ENCODE data around the gene JUND. TPM values are rescaled to one million over a fixed set of nuclear protein-coding genes. Genes with fewer than 3 reads are reported as not detected.

JUND gene
- polyA plus RNA-seq, 1 donor (not counting 4 experiments of a cell fraction or from before 2014, with no cell fraction given) = 17.2 TPM

- Histone ChIP-seq H3K36me3 (ENCODE audit: control insufficient read depth in 2 of 2, extremely low read depth in 1 of 2, insufficient read depth in 2 of 2, low read length in 2 of 2) (peaks cover 1 to 8% of the 10 kb centered on the region in 2 experiments), H3K4me3 (ENCODE audit: control insufficient read depth in 2 of 3, extremely low read depth in 1 of 3, insufficient read depth in 2 of 3, low read depth in 1 of 3, low read length in 3 of 3) (peak overlapping the region; percentile 69 to 78 (median 76)), H3K9ac (ENCODE audit: control insufficient read depth, extremely low read depth, insufficient read depth, low read length) (peak overlapping the region; percentile 92), H3K4me1 (ENCODE audit: control insufficient read depth, extremely low read depth, insufficient read depth, low read length) (peaks cover 32% of the 10 kb centered on the region), H3K27me3 (ENCODE audit: control insufficient read depth, extremely low read depth, insufficient read depth, low read length) (no peaks in the 10 kb centered on the region), H3K9me1 (ENCODE audit: control insufficient read depth, extremely low read depth, insufficient read depth, low read length) (peaks cover 2% of the 10 kb centered on the region), H3K4me2 (ENCODE audit: control insufficient read depth, extremely low read depth, insufficient read depth, low read depth, low read length) (peak overlapping the region; percentile 97), H3K27ac (ENCODE audit: control insufficient read depth, insufficient read depth, low read length) (peak overlapping the region; percentile 88), H4K20me1 (ENCODE audit: control insufficient read depth, extremely low read depth, insufficient read depth, low read length) (peaks cover 9% of the 10 kb centered on the region), H2AFZ (ENCODE audit: control insufficient read depth, low read length) (no peak overlapping the region), H3K79me2 (ENCODE audit: control insufficient read depth, insufficient read depth, low read length) (peaks cover 23% of the 10 kb centered on the region), H3K9me3 (ENCODE audit: control insufficient read depth, low read depth, low read length) (no peaks in the 10 kb centered on the region)
- TF ChIP-seq CTCF (optimal IDR thresholded peaks at IDR 0.05 in 1 of 3, IDR thresholded peaks at IDR 0.05 in 1 of 3, conservative IDR thresholded peaks at IDR 0.05 in 1 of 3; ENCODE audit: extremely low read depth in 1 of 3, insufficient read depth in 2 of 3, low read length in 3 of 3) (peak; percentile 78 to 90 (median 82)), EZH2 (IDR thresholded peaks at IDR 0.05; ENCODE audit: low read length) (no peak)
- DNase-seq (ENCODE audit: low read depth, low spot score) (no peak), FAIRE-seq (peak; percentile 39)
- dilution Hi-C loops (cut with MboI; ENCODE audit: extremely low pct_ligation_motif_present, low sequenced_read_pairs) = no loop called here
Measured at GRCh38 chr19:18279516-18280246, 1.7 kb downstream of the JUND start.

GRCh38 chr19:18279266-18279515, 2.2 kb downstream of the JUND start:
- Histone ChIP-seq H3K79me2 (ENCODE audit: control insufficient read depth, insufficient read depth, low read length) (peaks cover 23% of the 10 kb centered on the region), H3K9me1 (ENCODE audit: control insufficient read depth, extremely low read depth, insufficient read depth, low read length) (peaks cover 2% of the 10 kb centered on the region), H3K36me3 (ENCODE audit: control insufficient read depth in 2 of 2, extremely low read depth in 1 of 2, insufficient read depth in 2 of 2, low read length in 2 of 2) (peaks cover 1 to 8% of the 10 kb centered on the region in 2 experiments), H3K27ac (ENCODE audit: control insufficient read depth, insufficient read depth, low read length) (peak overlapping the region; percentile 88), H2AFZ (ENCODE audit: control insufficient read depth, low read length) (no peak overlapping the region), H3K27me3 (ENCODE audit: control insufficient read depth, extremely low read depth, insufficient read depth, low read length) (no peaks in the 10 kb centered on the region), H3K4me2 (ENCODE audit: control insufficient read depth, extremely low read depth, insufficient read depth, low read depth, low read length) (peak overlapping the region; percentile 97), H3K4me1 (ENCODE audit: control insufficient read depth, extremely low read depth, insufficient read depth, low read length) (peaks cover 36% of the 10 kb centered on the region), H3K4me3 (ENCODE audit: control insufficient read depth in 2 of 3, extremely low read depth in 1 of 3, insufficient read depth in 2 of 3, low read depth in 1 of 3, low read length in 3 of 3) (peak overlapping the region; percentile 69 to 78 (median 76)), H3K9ac (ENCODE audit: control insufficient read depth, extremely low read depth, insufficient read depth, low read length) (peak overlapping the region; percentile 92), H4K20me1 (ENCODE audit: control insufficient read depth, extremely low read depth, insufficient read depth, low read length) (peaks cover 9% of the 10 kb centered on the region), H3K9me3 (ENCODE audit: control insufficient read depth, low read depth, low read length) (no peaks in the 10 kb centered on the region)
- dilution Hi-C loops (cut with MboI; ENCODE audit: extremely low pct_ligation_motif_present, low sequenced_read_pairs) = no loop called here
- FAIRE-seq (no peak), DNase-seq (ENCODE audit: low read depth, low spot score) (no peak)
- TF ChIP-seq CTCF (optimal IDR thresholded peaks at IDR 0.05 in 1 of 3, IDR thresholded peaks at IDR 0.05 in 1 of 3, conservative IDR thresholded peaks at IDR 0.05 in 1 of 3; ENCODE audit: extremely low read depth in 1 of 3, insufficient read depth in 2 of 3, low read length in 3 of 3) = no peak
- no peak for TF ChIP-seq EZH2 (IDR thresholded peaks at IDR 0.05; ENCODE audit: low read length)
